Thymus (tissue), 11 donors: ENCODE results near the gene ITM2C. TPM values are rescaled to one million over a fixed set of nuclear protein-coding genes. Genes with fewer than 3 reads are reported as not detected.
A peak's percentile ranks its signal among the peaks of the same experiment; 100 is the strongest.

Source experiments
- DNase-seq, 9 donors: peaks; one replicate each; pipeline ENCODE4 v3.0.0-alpha.2; 2013; ENCODE audit warnings: low spot score in 9 of 9, low read depth in 6 of 9, missing footprints in 1 of 9
- H3K27ac ChIP-seq, 2 donors: one replicate each; pipeline ENCODE4 v1.5.1; 2013; ENCODE audit warnings: control low read depth in 1 of 2, low read depth in 1 of 2, low read length in 1 of 2, mild to moderate bottlenecking in 1 of 2, moderate library complexity in 1 of 2
- H3K27me3 ChIP-seq, 2 donors: one replicate each; pipeline ENCODE4 v1.5.1; 2013; ENCODE audit warnings: low read length in 1 of 2; ENCODE audit not compliant: control insufficient read depth in 2 of 2, insufficient read depth in 1 of 2
- H3K36me3 ChIP-seq, 2 donors: one replicate each; pipeline ENCODE4 v1.5.1; 2013; ENCODE audit warnings: low read length in 1 of 2, mild to moderate bottlenecking in 1 of 2, moderate library complexity in 1 of 2; ENCODE audit not compliant: control insufficient read depth in 2 of 2, insufficient read depth in 2 of 2
- H3K4me1 ChIP-seq, 2 donors: one replicate each; pipeline ENCODE4 v1.5.1; 2013; ENCODE audit warnings: low read length in 2 of 2; ENCODE audit not compliant: control insufficient read depth in 2 of 2, insufficient read depth in 2 of 2
- H3K4me3 ChIP-seq, 2 donors: one replicate each; pipeline ENCODE4 v1.5.1; 2013; ENCODE audit warnings: low read length in 2 of 2, control low read depth in 1 of 2, mild to moderate bottlenecking in 1 of 2
- H3K9me3 ChIP-seq, 2 donors: one replicate each; pipeline ENCODE4 v1.5.1; 2013; ENCODE audit warnings: low read length in 1 of 2, mild to moderate bottlenecking in 1 of 2; ENCODE audit not compliant: control insufficient read depth in 2 of 2, insufficient read depth in 1 of 2
- WGBS: extraction: QIAGEN DNeasy Blood & Tissue Kit; methylation state at CpG from one replicate; pipeline ENCODE4 v1.1.7; 2013; 5-methylcytosine and 5-hydroxymethylcytosine counted together
- polyA plus RNA-seq: library from polyadenylated mRNA; stranded (reverse); fragments of 200-250 nt; gene quantifications from one replicate; pipeline ENCODE4 v1.2.3, GENCODE V29; 2013
- total RNA-seq: library from RNA; stranded (reverse); fragments of 120-200 nt; gene quantifications from one replicate; pipeline ENCODE4 v1.2.4, GENCODE V29; 2013
- donor health status: healthy.

ITM2C gene
- total and polyA plus RNA-seq, 2 donors, result 79.4 to 154 TPM

- H3K27me3 ChIP-seq, result no peaks in the 10 kb centered on the region
- peak in 4 of 9 donors; percentile 50 to 84 (median 68) for DNase-seq
- H3K4me1 ChIP-seq, result peaks cover 49 to 72% of the 10 kb centered on the region in 2 donors
- H3K36me3 ChIP-seq, result peaks cover 0 to 3% of the 10 kb centered on the region in 2 donors
- WGBS, result 9% methylated on average over 6 of the region's 6 CpGs
- no peak overlapping the region for H3K4me3 ChIP-seq
- H3K9me3 ChIP-seq, result peaks cover 2 to 21% of the 10 kb centered on the region in 2 donors
- H3K27ac ChIP-seq, result peak overlapping the region in 1 of 2 donors; percentile 78
These were observed 26.8 kb downstream of the ITM2C start for GRCh38 chr2:230891509-230891908.

- Histone ChIP-seq H3K4me3 (no peak overlapping the region), H3K4me1 (peaks cover 50 to 74% of the 10 kb centered on the region in 2 donors), H3K27ac (peak overlapping the region in 1 of 2 donors; percentile 96), H3K36me3 (peaks cover 0 to 3% of the 10 kb centered on the region in 2 donors), H3K27me3 (no peaks in the 10 kb centered on the region), H3K9me3 (peaks cover 2 to 21% of the 10 kb centered on the region in 2 donors)
- DNase-seq, result peak in 1 of 9 donors; percentile 28
- WGBS, result 24% methylated on average over 6 of the region's 6 CpGs
These were observed 28.6 kb downstream of the ITM2C start for GRCh38 chr2:230893338-230893737.

GRCh38 chr2:230893841-230894781 is 29.4 kb downstream of the ITM2C start:
- Histone ChIP-seq H3K4me1 (peaks cover 50 to 74% of the 10 kb centered on the region in 2 donors), H3K36me3 (peaks cover 0 to under 1% of the 10 kb centered on the region in 2 donors), H3K4me3 (no peak overlapping the region), H3K27me3 (no peaks in the 10 kb centered on the region), H3K9me3 (peaks cover under 1 to 18% of the 10 kb centered on the region in 2 donors), H3K27ac (peak overlapping the region; percentile 82 to 96)
- DNase-seq, result peak in 8 of 9 donors; percentile 64 to 92 (median 76)
- 39% methylated on average over 19 of the region's 19 CpGs for WGBS

- DNase-seq, result no peak
- Histone ChIP-seq H3K9me3 (peaks cover 0 to 8% of the 10 kb centered on the region in 2 donors), H3K27me3 (no peaks in the 10 kb centered on the region), H3K27ac (no peak overlapping the region), H3K36me3 (no peaks in the 10 kb centered on the region), H3K4me3 (no peak overlapping the region), H3K4me1 (peaks cover 50 to 69% of the 10 kb centered on the region in 2 donors)
- WGBS, result 78% methylated on average over 6 of the region's 6 CpGs
These were observed 31.0 kb downstream of the ITM2C start for GRCh38 chr2:230895536-230896345.

GRCh38 chr2:230896346-230897115 is 31.8 kb downstream of the ITM2C start:
- Histone ChIP-seq H3K4me1 (peaks cover 44 to 61% of the 10 kb centered on the region in 2 donors), H3K27me3 (no peaks in the 10 kb centered on the region), H3K27ac (no peak overlapping the region), H3K9me3 (peaks cover 0 to 8% of the 10 kb centered on the region in 2 donors), H3K4me3 (no peak overlapping the region), H3K36me3 (no peaks in the 10 kb centered on the region)
- 86% methylated on average over 19 of the region's 19 CpGs for WGBS
- no peak for DNase-seq

GRCh38 chr2:230898016-230898712 is 33.4 kb downstream of the ITM2C start:
- H3K9me3 ChIP-seq, result no peaks in the 10 kb centered on the region
- H3K4me3 ChIP-seq, result no peak overlapping the region
- no peaks in the 10 kb centered on the region for H3K36me3 ChIP-seq
- H3K4me1 ChIP-seq, result peaks cover 30 to 51% of the 10 kb centered on the region in 2 donors
- DNase-seq, result no peak
- no peaks in the 10 kb centered on the region for H3K27me3 ChIP-seq
- H3K27ac ChIP-seq, result no peak overlapping the region
- 95% methylated on average over 13 of the region's 13 CpGs for WGBS

- H3K4me1 ChIP-seq, result peaks cover 25 to 51% of the 10 kb centered on the region in 2 donors
- 93% methylated on average over 8 of the region's 8 CpGs for WGBS
- H3K27me3 ChIP-seq, result no peaks in the 10 kb centered on the region
- no peak overlapping the region for H3K4me3 ChIP-seq
- no peaks in the 10 kb centered on the region for H3K9me3 ChIP-seq
- no peak for DNase-seq
- no peak overlapping the region for H3K27ac ChIP-seq
- H3K36me3 ChIP-seq, result no peaks in the 10 kb centered on the region
These were observed 34.0 kb downstream of the ITM2C start for GRCh38 chr2:230898713-230899091.

GRCh38 chr2:230899287-230899686 is 34.5 kb downstream of the ITM2C start:
- no peaks in the 10 kb centered on the region for H3K9me3 ChIP-seq
- H3K36me3 ChIP-seq, result no peaks in the 10 kb centered on the region
- H3K4me1 ChIP-seq, result peaks cover 19 to 51% of the 10 kb centered on the region in 2 donors
- WGBS, result 62% methylated on average over 5 of the region's 5 CpGs
- H3K4me3 ChIP-seq, result no peak overlapping the region
- DNase-seq, result peak in 1 of 9 donors; percentile 24
- H3K27me3 ChIP-seq, result no peaks in the 10 kb centered on the region
- no peak overlapping the region for H3K27ac ChIP-seq
